OCI-LY1 (cell line): ENCODE measurements around the gene CARD19.

ENCODE experiments used
- H2AFZ ChIP-seq: fragments of 200-600 bp; sonication (generic), shearing (Covaris generic); 2 replicates; pipeline ENCODE4 v1.6.0; 2014; ENCODE audit warnings: antibody characterized with exemption, mild to moderate bottlenecking, low read length
- H3F3A ChIP-seq: fragments of 200-600 bp; sonication (generic), shearing (Covaris generic); 2 replicates; pipeline ENCODE4 v1.6.0; 2014; ENCODE audit warnings: mild to moderate bottlenecking, antibody characterized with exemption, low read length, moderate library complexity; ENCODE audit not compliant: insufficient read depth
- H3K27ac ChIP-seq: fragments of 200-600 bp; sonication (generic); 2 replicates; pipeline ENCODE4 v1.5.1; 2014; ENCODE audit warnings: low read length, mixed run types, mild to moderate bottlenecking, low read depth; ENCODE audit not compliant: poor library complexity, severe bottlenecking
- H3K27me3 ChIP-seq: fragments of 200-600 bp; sonication (generic); 2 replicates; pipeline ENCODE4 v1.6.0; 2014; ENCODE audit warnings: antibody characterized with exemption, mild to moderate bottlenecking, low read length, moderate library complexity; ENCODE audit not compliant: insufficient read depth
- H3K36me3 ChIP-seq: fragments of 200-600 bp; sonication (generic); 2 replicates; pipeline ENCODE4 v1.6.1; 2014; ENCODE audit warnings: mild to moderate bottlenecking, antibody characterized with exemption, low read length, moderate library complexity, mixed read lengths; ENCODE audit not compliant: insufficient read depth
- H3K4me1 ChIP-seq: fragments of 200-600 bp; sonication (generic); 2 replicates; pipeline ENCODE4 v1.5.1; 2014; ENCODE audit warnings: mild to moderate bottlenecking, low read length, moderate library complexity; ENCODE audit not compliant: insufficient read depth, severe bottlenecking
- H3K4me2 ChIP-seq: fragments of 200-600 bp; sonication (generic), shearing (Covaris generic); 2 replicates; pipeline ENCODE4 v1.6.1; 2014; ENCODE audit warnings: low read length
- H3K4me3 ChIP-seq: fragments of 200-600 bp; sonication (generic); 2 replicates; pipeline ENCODE4 v1.5.1; 2014; ENCODE audit warnings: low read length, low read depth, mild to moderate bottlenecking, mixed read lengths; ENCODE audit not compliant: poor library complexity, severe bottlenecking
- H3K79me2 ChIP-seq: fragments of 200-600 bp; shearing (Covaris generic); 2 replicates; pipeline ENCODE4 v1.6.1; 2016; ENCODE audit warnings: mixed run types, low read length, mixed read lengths; ENCODE audit not compliant: insufficient read depth
- H3K9ac ChIP-seq: fragments of 200-600 bp; sonication (generic), shearing (Covaris generic); 2 replicates; pipeline ENCODE4 v1.6.1; 2014; ENCODE audit warnings: mild to moderate bottlenecking, low read length, mixed read lengths
- H3K9me2 ChIP-seq: fragments of 200-600 bp; sonication (generic), shearing (Covaris generic); 2 replicates; pipeline ENCODE4 v1.6.1; 2014; ENCODE audit warnings: low read depth, mild to moderate bottlenecking, low read length, mixed read lengths
- H3K9me3 ChIP-seq: fragments of 200-600 bp; shearing (Covaris generic); 2 replicates; pipeline ENCODE4 v1.6.1; 2014; ENCODE audit warnings: low read length, mixed read lengths
- H4K20me1 ChIP-seq: fragments of 200-600 bp; sonication (generic), shearing (Covaris generic); 2 replicates; pipeline ENCODE4 v1.6.0; 2016; ENCODE audit warnings: mild to moderate bottlenecking, low read length; ENCODE audit not compliant: insufficient read depth
- EZH2 ChIP-seq: fragments of 200-600 bp; sonication (generic), shearing (Covaris generic); IDR thresholded peaks from 2 replicates; pipeline ENCODE4 v1.8.0; 2017; ENCODE audit warnings: borderline replicate concordance, mixed run types, mild to moderate bottlenecking, antibody characterized with exemption, low read length, moderate library complexity, mixed read lengths
- TF ChIP-seq, protein P1 (sequence below): fragments of 200-600 bp; sonication (generic), shearing (Covaris generic); IDR thresholded peaks from 2 replicates; pipeline ENCODE4 v1.5.1; 2017; ENCODE audit warnings: mild to moderate bottlenecking, antibody characterized with exemption, low read length, moderate library complexity, mixed read lengths

The CARD19 gene

DNA sequence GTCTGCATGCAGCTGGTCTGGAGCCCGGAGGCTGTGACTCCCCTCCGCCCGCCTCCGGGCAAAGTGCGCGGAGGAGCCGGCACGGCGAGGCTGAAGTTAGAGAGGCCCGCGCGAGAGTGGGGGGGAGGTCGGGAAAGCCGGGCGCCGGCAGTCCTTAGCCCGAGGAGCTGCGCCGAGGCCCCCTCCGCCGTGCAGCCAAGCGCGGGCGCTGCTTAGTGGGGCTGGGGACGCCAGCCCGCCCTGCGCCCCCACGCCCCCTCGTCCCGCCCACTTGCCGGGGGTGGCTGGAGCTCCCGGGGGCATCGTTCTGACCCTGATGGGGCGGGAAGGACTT lies 37.6 kb downstream of the CARD19 start:
- Histone ChIP-seq H3K4me1 (peaks cover 65% of the 10 kb centered on the region), H3K9ac (peak overlapping the region; percentile 86), H3K27me3 (no peaks in the 10 kb centered on the region), H3K27ac (peak overlapping the region; percentile 52), H3F3A (no peaks in the 10 kb centered on the region), H3K79me2 (no peaks in the 10 kb centered on the region), H3K4me3 (peak overlapping the region; percentile 91), H3K36me3 (no peaks in the 10 kb centered on the region), H3K4me2 (peak overlapping the region; percentile 97), H4K20me1 (no peaks in the 10 kb centered on the region), H2AFZ (no peak overlapping the region), H3K9me2 (no peaks in the 10 kb centered on the region), H3K9me3 (no peaks in the 10 kb centered on the region)
- TF ChIP-seq, protein P1, sequence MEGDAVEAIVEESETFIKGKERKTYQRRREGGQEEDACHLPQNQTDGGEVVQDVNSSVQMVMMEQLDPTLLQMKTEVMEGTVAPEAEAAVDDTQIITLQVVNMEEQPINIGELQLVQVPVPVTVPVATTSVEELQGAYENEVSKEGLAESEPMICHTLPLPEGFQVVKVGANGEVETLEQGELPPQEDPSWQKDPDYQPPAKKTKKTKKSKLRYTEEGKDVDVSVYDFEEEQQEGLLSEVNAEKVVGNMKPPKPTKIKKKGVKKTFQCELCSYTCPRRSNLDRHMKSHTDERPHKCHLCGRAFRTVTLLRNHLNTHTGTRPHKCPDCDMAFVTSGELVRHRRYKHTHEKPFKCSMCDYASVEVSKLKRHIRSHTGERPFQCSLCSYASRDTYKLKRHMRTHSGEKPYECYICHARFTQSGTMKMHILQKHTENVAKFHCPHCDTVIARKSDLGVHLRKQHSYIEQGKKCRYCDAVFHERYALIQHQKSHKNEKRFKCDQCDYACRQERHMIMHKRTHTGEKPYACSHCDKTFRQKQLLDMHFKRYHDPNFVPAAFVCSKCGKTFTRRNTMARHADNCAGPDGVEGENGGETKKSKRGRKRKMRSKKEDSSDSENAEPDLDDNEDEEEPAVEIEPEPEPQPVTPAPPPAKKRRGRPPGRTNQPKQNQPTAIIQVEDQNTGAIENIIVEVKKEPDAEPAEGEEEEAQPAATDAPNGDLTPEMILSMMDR, result no peak
- no peak for TF ChIP-seq EZH2

DNA sequence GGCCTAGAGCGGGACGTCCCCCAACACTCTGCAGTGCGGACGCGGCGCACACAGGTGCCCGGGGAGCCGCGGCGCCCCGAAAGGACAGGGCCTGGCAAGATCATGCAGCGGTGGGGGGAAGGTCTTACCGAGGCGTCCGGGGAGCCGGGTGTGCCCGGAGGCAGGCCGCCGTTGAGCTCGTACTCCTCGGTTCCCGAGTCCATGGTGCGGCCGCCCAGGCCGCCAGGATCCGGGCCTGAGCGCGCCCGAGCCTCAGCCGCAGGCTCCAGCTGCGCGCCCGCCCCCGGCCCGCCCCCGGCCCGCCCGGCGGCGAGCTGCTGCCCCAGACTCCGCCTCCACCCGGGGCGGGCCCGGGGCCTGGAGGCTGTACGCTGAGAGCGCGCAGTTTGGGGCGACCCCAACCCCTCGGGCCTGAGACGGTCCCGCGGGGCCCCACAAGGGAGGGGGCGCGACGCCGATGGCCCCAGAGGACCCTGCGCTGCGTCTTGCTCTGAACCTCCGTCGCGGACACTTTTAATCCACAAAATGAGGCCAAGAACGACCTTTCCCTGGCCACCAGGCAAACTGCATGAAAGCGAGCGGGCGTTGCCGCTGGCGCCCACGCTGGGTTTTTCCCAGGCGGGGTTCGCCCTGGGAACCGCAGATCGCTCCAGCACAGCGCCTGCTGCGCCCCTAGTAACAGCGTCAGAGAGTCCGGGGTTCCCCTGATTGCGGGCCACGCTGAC lies 38.2 kb downstream of the CARD19 start, which contains the start of gene NINJ1:
NINJ1 (minus strand) TSS at position 237 of the 725 bp plus-strand sequence; CDS start at position 203, 34 bp downstream.
- Histone ChIP-seq H3K4me3 (peak within 1 kb of the TSS; percentile 91), H3K79me2 (no peaks in the 10 kb centered on the region), H3K9me3 (no peaks in the 10 kb centered on the region), H3K9me2 (no peaks in the 10 kb centered on the region), H3K27me3 (no peaks in the 10 kb centered on the region), H2AFZ (no peak within 1 kb of the TSS), H4K20me1 (no peaks in the 10 kb centered on the region), H3K4me2 (peak within 1 kb of the TSS; percentile 97), H3K9ac (peak within 1 kb of the TSS; percentile 86), H3K36me3 (no peaks in the 10 kb centered on the region), H3F3A (no peaks in the 10 kb centered on the region), H3K27ac (peak within 1 kb of the TSS; percentile 52), H3K4me1 (peaks cover 66% of the 10 kb centered on the region)
- TF ChIP-seq EZH2, result no peak
- TF ChIP-seq, protein P1, result no peak

DNA sequence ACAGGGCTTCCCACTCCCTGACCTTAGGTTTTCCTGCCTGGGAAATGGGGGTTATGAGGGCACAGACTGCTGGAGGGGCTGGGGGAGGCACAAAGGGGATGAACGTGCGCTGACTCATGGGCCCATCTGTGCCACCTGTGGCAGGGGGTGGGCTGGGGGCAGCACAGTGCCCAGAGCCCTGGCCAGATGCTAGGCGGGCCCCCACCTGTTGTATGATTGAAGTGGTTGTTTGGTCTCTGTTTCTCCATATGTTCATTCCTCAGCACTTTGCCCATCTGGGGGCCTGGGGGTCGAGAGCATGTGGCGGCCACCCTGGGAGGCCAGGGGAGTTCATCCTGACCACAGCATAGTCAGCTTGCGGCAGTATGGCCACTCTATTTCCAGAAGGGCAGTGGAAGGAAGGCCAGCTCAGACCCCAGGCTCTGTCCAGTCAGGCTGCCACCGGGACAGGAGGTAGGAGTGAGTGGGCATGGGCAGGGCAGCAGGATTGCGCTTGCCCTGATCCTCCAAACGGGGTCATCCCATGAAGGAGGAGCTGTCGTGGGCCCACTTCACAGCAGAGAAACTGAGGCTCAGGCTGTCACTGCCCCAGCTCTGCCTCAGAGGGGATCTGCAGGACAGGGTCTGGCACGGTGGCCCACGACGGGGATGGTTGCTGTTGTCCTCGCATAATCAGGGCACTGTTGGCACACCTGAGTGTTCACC lies 38.9 kb downstream of the CARD19 start:
- H3K4me1 ChIP-seq, result peaks cover 73% of the 10 kb centered on the region

More for the DNA sequence above, 38.9 kb downstream of the CARD19 start:
- Histone ChIP-seq H3K36me3 (no peaks in the 10 kb centered on the region), H3K9me3 (no peaks in the 10 kb centered on the region), H3K9me2 (no peaks in the 10 kb centered on the region), H3K27ac (peak overlapping the region; percentile 30), H3F3A (no peaks in the 10 kb centered on the region), H2AFZ (no peak overlapping the region), H4K20me1 (no peaks in the 10 kb centered on the region), H3K4me3 (peak overlapping the region; percentile 91), H3K4me2 (peak overlapping the region; percentile 97), H3K9ac (peak overlapping the region; percentile 70), H3K79me2 (no peaks in the 10 kb centered on the region), H3K27me3 (no peaks in the 10 kb centered on the region)
- TF ChIP-seq, protein P1, result no peak
- no peak for TF ChIP-seq EZH2
